Esophagus squamous epithelium (tissue), 4 donors: Measurements from ENCODE around the gene MYORG.
A peak's percentile ranks its signal among the peaks of the same experiment; 100 is the strongest.

ENCODE experiments used
- POLR2A ChIP-seq, 4 donors: fragments of 450-650 bp; IDR thresholded peaks; one replicate each; pipeline ENCODE4 v1.6.1; 2017; ENCODE audit warnings: antibody characterized with exemption in 4 of 4, mild to moderate bottlenecking in 4 of 4, moderate library complexity in 3 of 4
- TF ChIP-seq, protein P1 (sequence below), 6 experiments: fragments of 450-650 bp in 4 of 6; fragments of 200-600 bp in 2 of 6; sonication (generic) in 2 of 6; IDR thresholded peaks; one replicate each; pipeline ENCODE4 v1.5.1; 2016 to 2019; ENCODE audit warnings: antibody characterized with exemption in 6 of 6, mild to moderate bottlenecking in 4 of 6, moderate library complexity in 4 of 6

DNA sequence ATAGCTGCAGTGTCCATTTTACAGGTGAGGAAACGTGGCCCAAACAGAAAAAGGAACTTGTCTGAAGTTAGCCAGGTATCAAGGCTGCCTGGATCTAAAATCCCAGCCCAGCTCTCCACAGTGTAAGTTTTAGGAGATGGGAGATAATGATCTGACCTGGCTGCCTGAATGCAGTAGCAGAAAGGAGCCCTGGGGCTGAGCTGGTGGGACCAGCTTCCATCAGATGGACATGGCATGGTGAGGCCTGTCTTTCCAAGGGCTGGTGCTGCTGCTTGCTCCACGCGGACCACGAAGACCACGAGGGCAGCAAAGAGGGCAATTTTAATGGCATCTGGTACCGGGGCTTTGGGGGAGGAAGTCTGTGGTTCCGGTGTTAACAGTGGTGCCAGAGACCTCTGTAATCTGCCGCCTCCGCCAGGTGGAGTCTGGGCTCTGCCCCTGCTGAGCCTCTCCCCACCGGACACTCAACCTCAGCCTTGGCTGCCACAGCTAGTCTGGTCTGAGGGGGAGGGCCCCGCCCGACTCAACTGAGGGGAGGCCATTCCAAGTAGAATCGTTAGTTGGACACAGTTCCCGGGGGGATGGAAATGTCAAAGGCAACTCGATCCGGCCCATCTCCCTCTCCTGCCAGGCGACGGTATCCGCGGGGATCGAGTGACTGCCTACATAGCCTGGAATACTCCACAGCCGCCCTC, 650 bp downstream of the MYORG start:
- TF ChIP-seq, protein P1, sequence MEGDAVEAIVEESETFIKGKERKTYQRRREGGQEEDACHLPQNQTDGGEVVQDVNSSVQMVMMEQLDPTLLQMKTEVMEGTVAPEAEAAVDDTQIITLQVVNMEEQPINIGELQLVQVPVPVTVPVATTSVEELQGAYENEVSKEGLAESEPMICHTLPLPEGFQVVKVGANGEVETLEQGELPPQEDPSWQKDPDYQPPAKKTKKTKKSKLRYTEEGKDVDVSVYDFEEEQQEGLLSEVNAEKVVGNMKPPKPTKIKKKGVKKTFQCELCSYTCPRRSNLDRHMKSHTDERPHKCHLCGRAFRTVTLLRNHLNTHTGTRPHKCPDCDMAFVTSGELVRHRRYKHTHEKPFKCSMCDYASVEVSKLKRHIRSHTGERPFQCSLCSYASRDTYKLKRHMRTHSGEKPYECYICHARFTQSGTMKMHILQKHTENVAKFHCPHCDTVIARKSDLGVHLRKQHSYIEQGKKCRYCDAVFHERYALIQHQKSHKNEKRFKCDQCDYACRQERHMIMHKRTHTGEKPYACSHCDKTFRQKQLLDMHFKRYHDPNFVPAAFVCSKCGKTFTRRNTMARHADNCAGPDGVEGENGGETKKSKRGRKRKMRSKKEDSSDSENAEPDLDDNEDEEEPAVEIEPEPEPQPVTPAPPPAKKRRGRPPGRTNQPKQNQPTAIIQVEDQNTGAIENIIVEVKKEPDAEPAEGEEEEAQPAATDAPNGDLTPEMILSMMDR (IDR thresholded peaks at IDR 0.05) = peak in 3 of 6 experiments; percentile 17 to 35 (median 23)
- TF ChIP-seq POLR2A (IDR thresholded peaks at IDR 0.05) = no peak
